NCI-H345 treated with DMSO at 0.1 percent for 48 hours (cell line): ENCODE data around the gene NIPBL.
A peak's percentile ranks its signal among the peaks of the same experiment; 100 is the strongest.

Source experiments
- DNase-seq: peaks from one replicate; lab custom pipeline; 2025; ENCODE audit not compliant: unreplicated experiment; lab: John Stamatoyannopoulos, UW

The NIPBL gene

GRCh38 chr5:37014321-37014720 is 137.8 kb downstream of the NIPBL start:
- DNase-seq = no peak

- DNase-seq = no peak
Observed at GRCh38 chr5:37015795-37016666, 139.5 kb downstream of the NIPBL start.

GRCh38 chr5:37028910-37029309 is 152.3 kb downstream of the NIPBL start:
- DNase-seq = no peak

GRCh38 chr5:37029436-37029835 is 152.9 kb downstream of the NIPBL start:
- DNase-seq = no peak

GRCh38 chr5:37034955-37035354 is 158.4 kb downstream of the NIPBL start:
- DNase-seq = no peak

- no peak for DNase-seq
Observed at GRCh38 chr5:37037840-37038239, 161.3 kb downstream of the NIPBL start.

GRCh38 chr5:37039824-37040223 is 163.3 kb downstream of the NIPBL start:
- no peak for DNase-seq

- no peak for DNase-seq
Observed at GRCh38 chr5:37043693-37044092, 167.1 kb downstream of the NIPBL start.

- no peak for DNase-seq
Observed at GRCh38 chr5:37044120-37044519, 167.6 kb downstream of the NIPBL start.

- DNase-seq = no peak
Observed at GRCh38 chr5:37045703-37046102, 169.1 kb downstream of the NIPBL start.

- no peak for DNase-seq
Observed at GRCh38 chr5:37047947-37048346, 171.4 kb downstream of the NIPBL start.

- DNase-seq = no peak
Observed at GRCh38 chr5:37054391-37054790, 177.8 kb downstream of the NIPBL start.

GRCh38 chr5:37055383-37055990 is 178.9 kb downstream of the NIPBL start:
- no peak for DNase-seq

- DNase-seq = no peak
Observed at GRCh38 chr5:37056762-37057161, 180.2 kb downstream of the NIPBL start.

- DNase-seq = no peak
Observed at GRCh38 chr5:37060030-37060429, 183.5 kb downstream of the NIPBL start.

- DNase-seq = no peak
Observed at GRCh38 chr5:37063739-37064138, 187.2 kb downstream of the NIPBL start.

GRCh38 chr5:37064442-37064841 is 187.9 kb downstream of the NIPBL start:
- DNase-seq = no peak

GRCh38 chr5:37071487-37071886 is 194.9 kb downstream of the NIPBL start:
- peak; percentile 15 for DNase-seq

GRCh38 chr5:37071901-37072581 is 195.5 kb downstream of the NIPBL start:
- DNase-seq = no peak

GRCh38 chr5:37075399-37075950 is 198.9 kb downstream of the NIPBL start:
- no peak for DNase-seq

- DNase-seq = no peak
Observed at GRCh38 chr5:37077146-37077545, 200.6 kb downstream of the NIPBL start.

GRCh38 chr5:37080697-37081096 is 204.1 kb downstream of the NIPBL start:
- no peak for DNase-seq
